GM18951 (cell line): ENCODE data around the gene FCAMR.
A peak's percentile ranks its signal among the peaks of the same experiment; 100 is the strongest.
"Not testable (repeated sequence)": the region's sequence is repeated elsewhere in the genome, so short reads cannot be mapped to it uniquely, and the experiment has no call there.

ENCODE experiments used
- POLR2A ChIP-seq: IDR thresholded peaks from 4 replicates; pipeline ENCODE4 v1.6.1; 2011; ENCODE audit warnings: mild to moderate bottlenecking; ENCODE audit not compliant: insufficient read length, insufficient read depth; ENCODE audit errors: extremely low read depth
- in situ Hi-C: fragments of 300-500 bp; cut with MboI; formaldehyde crosslinking; loops from one replicate; pipeline ENCODE4 v1.12.0; 2022; ENCODE audit warnings: low sequenced_read_pairs, mixed read lengths, inconsistent platforms; ENCODE audit not compliant: unreplicated experiment

FCAMR gene

DNA sequence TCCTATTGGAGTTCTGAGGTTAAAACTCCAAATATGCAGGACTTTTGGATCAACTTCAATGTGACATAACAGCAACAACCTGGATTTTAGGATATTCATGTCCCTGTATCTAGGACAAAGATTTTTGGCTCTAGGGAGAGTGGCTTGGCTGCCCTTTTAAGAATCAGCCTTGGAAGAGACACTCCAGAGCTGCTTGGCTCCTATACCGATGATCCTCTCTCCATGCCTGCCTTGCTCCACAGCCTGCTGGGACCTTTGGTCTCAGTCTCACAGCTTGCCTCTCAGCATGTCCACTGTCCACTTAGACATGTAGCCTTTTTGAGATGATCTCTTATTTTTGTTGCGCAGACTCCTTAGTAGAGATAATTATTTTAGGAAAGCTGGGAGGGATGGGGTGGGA, 44.0 kb downstream of the FCAMR start:
- in situ Hi-C loops, result no loop called here

DNA sequence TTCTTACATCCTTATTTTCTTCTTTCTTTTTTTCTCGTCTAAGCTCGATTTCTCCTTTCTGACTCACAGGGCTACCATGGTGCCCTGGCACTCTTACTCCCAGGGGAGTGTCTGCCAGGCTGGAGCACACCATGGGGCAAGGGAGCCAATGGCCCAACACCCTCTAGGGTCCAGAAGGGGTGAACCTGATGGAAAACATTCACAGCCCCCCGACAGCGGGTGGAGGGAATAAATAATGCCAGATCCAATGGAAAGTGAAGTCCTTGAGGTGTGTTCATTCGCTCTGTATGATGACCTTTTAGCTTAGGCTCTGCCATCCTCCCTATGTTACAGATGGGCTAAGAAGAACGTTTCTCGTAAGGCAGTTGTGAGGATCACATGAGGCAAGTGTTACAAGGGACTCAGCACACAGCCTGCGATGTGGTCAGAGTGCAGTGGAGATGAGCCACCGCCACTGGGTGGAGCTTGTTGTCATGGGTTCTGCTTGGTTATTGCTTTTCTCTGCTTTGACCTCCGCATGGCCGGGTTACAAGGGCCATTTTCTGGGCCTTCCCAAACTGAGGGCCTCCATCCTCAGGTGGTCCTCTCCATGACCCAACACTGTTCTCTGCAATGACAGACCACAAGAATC, 45.0 kb downstream of the FCAMR start:
- in situ Hi-C loops, result no loop called here

More for the DNA sequence above, 44.0 kb downstream of the FCAMR start:
- TF ChIP-seq POLR2A, result no peak

DNA sequence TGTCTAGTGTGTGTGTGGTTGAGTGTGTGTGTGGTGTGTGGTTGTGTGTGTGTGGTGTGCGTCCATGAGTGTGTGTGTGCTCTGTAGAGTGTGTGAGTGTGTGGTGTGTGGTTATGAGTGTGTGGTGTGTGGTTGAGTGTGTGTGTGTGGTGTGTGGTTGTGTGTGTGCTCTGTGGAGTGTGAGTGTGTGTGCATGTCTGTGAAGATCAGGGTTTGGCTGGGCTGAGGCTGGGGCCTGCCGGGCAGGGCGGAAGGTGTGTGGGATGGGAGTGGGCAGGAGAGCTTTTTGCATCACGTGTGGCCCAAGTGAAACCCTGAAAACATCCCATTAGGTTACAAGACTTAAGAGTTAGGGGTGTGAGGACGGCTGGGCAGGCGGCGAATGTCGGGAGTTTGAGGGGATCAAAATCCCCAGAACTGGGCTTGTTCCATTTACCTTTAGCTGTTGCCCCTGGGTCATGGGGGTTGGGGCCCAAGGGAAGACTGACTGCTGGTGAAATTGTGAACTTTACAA, 45.6 kb downstream of the FCAMR start:
- in situ Hi-C loops, result no loop called here
- peak; percentile 23 for TF ChIP-seq POLR2A

More for the DNA sequence above, 45.0 kb downstream of the FCAMR start:
- peak; percentile 34 for TF ChIP-seq POLR2A

DNA sequence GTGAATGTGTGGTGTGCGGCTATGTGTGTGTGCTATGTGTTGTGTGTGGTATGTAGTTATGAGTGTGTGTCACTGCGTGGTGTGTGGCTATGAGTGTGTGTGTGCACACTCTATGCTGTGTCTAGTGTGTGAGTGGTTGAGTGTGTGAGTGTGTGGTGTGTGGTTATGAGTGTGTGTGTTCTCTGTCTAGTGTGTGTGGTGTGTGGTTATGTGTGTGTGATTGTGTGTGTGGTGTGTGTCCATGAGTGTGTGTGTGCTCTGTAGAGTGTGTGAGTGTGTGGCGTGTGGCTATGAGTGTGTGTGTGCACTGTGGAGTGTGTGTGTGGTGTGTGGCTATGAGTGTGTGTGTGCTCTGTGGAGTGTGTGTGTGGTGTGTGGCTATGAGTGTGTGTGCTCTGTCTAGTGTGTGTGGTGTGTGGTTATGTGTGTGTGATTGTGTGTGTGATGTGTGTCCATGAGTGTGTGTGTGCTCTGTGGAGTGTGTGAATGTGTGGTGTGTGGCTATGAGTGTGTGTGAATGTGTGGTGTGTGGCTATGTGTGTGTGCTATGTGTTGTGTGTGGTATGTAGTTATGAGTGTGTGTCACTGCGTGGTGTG, 46.2 kb downstream of the FCAMR start:
- TF ChIP-seq POLR2A, result peak; percentile 8
- in situ Hi-C loops, result not testable (repeated sequence)

DNA sequence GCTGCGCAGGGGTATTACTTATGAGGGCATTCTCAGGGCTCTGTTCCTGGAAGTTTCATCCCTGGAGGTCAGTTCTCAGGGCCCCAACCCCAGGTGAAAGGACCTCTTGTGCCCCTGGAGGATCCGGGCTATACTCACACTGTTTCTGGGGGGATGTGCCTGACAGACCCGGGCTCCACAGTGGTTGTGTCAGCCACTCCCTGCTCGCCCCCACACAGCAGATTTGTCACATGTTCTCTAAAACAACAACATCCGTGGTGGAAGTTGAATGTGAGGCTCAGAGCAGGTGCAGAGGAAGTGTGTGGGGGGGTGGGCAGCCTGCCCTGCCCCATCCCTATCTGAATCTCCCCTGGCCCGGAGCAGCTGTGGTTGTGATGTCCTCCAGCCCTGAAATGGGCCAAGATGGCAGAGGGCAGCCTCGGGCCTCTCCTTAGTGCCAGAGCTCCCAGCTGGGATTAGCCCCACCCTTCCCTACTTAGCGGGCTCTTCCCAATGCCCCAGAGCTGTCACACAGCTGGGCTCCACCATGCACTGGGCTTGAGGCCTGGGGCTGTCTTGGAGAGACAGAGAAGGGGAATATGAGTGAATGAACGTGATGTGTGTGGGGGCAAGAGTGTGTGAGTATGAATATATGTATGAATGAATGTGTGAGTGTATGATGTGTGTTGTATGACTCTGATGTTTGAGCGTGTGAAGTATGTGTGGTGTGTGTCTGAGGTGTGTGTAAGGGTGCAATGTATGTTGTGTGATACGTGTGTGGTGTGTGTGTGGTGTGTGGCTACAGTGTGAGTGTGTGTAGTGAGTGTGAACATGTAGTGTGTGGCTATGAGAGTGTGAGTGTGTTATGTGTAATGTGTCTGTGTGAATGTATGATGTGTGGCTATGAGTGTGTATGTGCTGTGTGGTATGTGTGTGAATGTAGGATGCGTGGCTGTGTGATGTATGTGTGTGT, 47.0 kb downstream of the FCAMR start:
- in situ Hi-C loops, result no loop called here
- TF ChIP-seq POLR2A, result peak; percentile 61

DNA sequence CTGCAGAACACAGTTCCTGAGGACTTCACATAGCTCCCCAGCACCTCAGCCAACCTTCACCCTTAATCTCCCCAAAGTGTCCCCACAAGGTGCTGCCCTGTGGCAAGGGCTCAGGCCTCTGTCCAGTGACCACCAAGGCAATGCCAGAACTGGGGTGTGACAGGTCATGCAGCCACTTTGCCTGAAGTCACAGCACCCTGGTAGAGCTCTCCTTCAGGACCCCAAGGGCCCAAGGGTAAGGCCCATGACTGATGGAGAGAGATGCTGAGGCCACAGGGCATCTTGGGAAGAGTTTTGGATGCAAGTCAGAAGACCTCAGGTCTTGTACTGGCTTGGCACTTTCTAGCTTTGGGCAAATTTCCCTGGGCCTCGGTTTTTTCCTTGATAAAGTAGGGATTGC, 47.7 kb downstream of the FCAMR start:
- in situ Hi-C loops, result no loop called here
- TF ChIP-seq POLR2A, result no peak

DNA sequence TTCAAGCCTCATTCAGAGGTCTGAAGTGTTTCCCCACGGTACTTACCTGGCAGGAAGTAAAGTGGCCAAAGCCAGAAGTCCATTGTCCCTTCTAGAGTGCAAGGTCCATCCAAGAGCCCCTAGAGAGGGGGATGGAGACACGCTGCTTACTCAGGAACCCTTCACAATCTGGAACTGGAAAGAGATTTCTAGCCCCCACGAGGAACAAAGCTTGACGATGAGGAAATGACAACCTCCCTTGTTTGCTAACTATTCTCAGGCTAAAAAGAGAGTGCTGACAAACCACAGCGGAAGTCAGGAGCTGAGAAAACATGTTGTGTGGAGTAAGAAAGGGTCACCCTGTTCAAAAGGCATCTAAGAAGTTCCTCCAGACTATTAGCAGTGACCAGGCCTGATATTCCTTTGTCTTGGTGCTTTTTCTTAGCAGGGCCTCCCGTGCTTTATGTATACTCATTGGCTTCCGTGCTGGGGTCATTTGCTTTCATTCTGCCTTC, 48.4 kb downstream of the FCAMR start, which contains the start of gene FCMR:
Gene FCMR (minus strand): TSS at position 170 of the 494 bp plus-strand sequence. CDS start 87 bp downstream, at position 83.
- TF ChIP-seq POLR2A, result peak; percentile 53
- in situ Hi-C loops, result no loop called here

DNA sequence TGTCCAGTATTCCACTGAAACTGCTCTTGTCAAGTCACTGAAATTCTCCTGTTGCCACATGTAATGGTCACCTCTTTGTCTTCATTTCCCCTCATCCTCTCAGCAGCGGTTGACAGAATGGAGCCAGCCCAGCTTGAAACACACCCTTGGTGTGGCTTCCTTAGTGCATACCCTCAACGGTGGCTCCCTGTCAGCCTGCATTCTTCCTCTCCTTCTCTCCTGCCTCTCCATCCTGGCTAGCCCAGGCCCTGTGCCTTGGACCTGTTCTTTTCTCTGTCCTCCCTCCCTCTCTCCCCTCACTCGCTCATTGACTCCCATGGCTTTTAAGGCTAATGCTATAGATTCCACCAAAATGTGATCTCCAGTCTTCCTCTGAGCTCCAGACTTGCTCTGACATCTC, 52.2 kb downstream of the FCAMR start:
- in situ Hi-C loops, result no loop called here
- TF ChIP-seq POLR2A, result no peak

DNA sequence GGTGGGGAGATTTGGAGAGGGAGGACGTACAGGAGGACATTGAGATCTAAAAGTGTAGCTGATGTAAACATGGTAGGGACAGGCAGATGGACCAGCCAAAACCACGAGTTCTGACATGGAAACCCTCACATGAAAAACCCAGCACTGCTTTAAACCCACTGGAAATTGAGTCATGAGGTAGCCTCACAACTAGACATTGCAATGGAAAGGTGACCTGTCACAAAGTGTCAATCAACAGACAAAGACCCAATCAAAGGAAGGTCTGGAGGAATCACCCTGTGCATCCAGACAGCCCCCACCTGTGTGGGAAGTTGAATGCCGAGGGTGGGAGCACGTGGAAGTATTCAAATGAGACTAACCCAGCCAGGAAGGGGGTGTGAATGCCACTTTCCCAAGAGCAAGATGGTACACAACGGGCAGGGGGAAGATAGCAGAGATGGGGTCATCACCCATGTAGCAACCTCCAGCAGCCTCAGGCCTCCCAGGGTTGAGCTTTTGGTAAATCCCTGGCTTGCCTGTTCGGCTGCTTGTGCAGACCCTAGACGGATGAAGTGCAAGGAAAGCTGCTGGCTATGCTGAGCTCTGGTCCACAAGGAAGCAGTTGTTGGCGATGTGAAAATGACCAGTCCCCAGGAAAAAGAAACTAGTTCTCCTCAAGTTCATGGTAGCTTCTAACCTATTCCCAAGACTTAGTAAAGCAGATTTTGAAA, 54.1 kb downstream of the FCAMR start:
- TF ChIP-seq POLR2A, result no peak
- in situ Hi-C loops, result no loop called here

DNA sequence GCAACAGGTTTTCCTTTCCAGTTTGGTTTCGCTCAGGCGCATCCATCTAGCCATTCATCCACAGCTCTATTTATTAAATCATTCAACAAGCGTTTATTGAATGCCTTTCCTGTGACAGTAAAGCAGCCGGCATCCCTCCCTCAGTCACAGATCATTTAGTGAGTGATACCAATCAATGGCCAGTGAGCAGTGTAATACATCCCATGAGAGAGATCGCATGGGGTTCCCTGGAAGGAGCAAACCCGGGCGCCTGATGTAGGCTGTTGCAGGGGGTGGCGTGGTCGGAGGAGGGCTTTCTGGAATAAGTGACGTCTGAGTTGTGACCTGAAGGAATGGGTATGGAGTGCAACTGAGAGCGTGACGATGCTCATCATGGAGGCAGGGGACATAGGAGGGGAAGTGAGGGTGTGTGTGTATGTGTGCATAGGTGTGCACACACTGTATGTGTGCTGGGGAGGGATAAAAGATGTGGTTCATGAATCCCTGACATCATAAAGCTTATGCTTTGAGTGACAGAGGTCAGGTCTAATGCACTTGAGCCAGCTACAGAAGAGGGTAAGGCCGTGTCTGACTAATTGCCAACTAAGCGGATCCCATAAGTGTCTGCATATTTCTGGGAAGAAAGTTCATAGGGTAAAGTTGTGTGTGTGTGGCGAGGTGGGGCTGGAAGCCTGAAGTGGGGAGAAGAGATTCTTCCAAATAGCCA, 55.1 kb downstream of the FCAMR start:
- no peak for TF ChIP-seq POLR2A

DNA sequence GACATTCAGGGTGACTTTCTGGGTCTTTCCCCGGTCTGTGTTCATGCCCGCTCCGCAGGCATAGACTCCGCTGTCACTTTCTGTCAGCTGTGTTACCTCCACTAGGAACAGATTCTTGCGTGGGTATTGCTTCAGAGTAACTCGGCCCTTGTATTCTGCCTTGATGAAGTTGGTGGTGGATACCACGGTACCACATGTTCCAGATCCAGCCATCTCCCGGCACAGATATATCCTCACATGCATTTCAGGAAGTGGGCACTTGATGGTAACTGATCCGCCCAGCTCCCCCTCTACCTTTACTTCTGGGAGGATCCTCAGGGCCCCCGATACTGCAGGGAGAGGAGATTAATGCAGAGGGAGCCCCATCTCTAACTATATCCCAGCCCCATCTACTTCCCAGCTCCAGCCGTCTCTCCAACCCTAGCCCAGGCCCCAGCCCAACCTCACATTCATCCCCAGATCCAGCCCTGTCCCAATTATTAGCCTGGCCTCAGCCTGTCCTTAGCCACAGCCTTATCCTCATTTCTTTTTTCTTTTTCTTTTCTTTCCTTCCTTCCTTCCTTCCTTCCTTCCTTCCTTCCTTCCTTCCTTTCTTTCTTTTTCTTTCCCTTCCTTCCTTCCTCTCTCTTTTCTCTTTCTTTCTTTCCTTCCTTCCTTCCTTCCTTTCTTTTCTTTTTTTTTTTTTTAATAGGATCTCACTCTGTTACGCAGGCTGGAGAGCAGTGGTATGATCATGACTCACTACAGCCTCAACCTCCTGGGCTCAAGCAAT, 56.3 kb downstream of the FCAMR start:
- no peak for TF ChIP-seq POLR2A
- in situ Hi-C loops, result loop anchor here (5.0 kb wide), 1 partner anchor 177 kb away; no protein-coding TSS in a partner anchor

More for the DNA sequence above, 55.1 kb downstream of the FCAMR start:
- in situ Hi-C loops, result no loop called here

DNA sequence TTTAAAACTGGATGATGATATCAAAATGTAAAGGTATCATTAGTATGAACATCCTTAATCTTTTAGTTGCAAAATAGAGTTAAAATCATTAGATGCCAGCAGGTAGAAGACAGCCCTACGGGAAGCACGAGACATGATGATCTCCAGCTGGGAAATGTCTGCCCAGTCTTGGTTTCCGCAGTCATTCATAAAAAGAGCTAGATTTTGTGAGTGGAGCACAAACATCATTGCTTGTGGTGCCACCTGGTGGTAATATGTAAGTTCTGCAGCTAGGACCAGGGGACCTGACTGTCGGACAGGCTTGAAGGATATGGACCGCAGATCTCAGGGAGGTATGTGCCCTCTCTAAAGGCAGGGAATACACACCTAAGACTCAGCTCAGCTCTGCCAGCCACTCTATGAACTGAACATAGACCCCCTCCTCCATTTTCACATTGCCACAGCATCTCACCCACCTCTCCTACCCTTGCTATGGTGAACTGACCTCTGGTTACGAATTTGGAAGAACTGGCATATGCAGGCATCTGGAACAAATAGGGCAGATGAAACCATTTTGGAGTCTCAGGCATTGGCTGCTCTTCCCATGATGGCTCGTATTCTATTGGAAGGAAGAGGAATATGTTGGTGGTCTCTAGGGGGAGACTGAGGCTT, 57.7 kb downstream of the FCAMR start:
- TF ChIP-seq POLR2A, result no peak
- in situ Hi-C loops, result loop anchor here (5.0 kb wide), 1 partner anchor 175 kb away; no protein-coding TSS in a partner anchor
